Neural progenitor cell (in vitro differentiated cells): ENCODE data around the gene NPHP4.

ENCODE experiments used
- CTCF ChIP-seq: fragments of 200-600 bp; sonication (generic); IDR thresholded peaks from 2 replicates; pipeline ENCODE4 v1.5.1; 2017; ENCODE audit warnings: antibody characterized with exemption, mild to moderate bottlenecking
- EZH2phosphoT487 ChIP-seq: fragments of 200-600 bp; sonication (generic); IDR thresholded peaks from 2 replicates; pipeline ENCODE4 v1.6.1; 2017; ENCODE audit warnings: antibody characterized with exemption

GRCh38 chr1:5969168-5969567, 23.1 kb downstream of the NPHP4 start:
- TF ChIP-seq CTCF (no peak), EZH2phosphoT487 (no peak)
